ENCODE measurements around the gene IL26. TPM values are rescaled to one million over a fixed set of nuclear protein-coding genes. Genes with fewer than 3 reads are reported as not detected.

The IL26 gene
- total RNA-seq, 1 donor from 2014 or later, result not detected

DNA sequence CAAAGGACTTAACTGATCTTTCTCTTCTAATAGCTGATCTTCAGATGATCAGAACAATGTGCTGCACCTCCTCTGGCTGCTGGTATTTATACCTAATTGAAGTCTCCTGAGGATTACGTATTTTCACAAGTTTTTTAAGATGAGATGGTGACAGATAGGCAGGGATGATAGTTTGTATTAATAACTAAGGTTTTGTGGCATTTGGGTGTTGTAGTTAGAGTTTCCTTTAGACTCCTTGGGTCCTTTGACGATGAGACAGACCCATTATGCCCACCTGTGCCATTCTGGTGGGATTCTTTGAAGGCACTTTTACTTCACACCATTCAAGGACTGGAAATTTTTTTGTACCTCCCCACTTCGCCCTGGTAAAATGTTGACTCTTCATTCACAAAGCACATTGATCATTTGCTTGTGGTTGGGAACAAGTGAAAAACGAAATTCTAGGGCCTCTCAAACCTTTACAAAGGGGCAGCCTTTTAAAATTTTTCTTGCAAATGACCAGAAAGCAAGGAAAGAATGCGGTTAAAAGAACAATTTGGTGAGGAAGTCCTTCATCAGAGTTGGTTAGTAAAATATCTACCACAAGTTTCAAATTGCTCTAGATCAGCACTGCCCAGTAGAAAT is 65.8 kb downstream of the IL26 start, which contains the start of gene IFNG:
Gene IFNG (minus strand): TSS at position 60 of the 624 bp plus-strand sequence. CDS start 125 bp downstream, outside the sequence.
- no peak for DNase-seq (ENCODE audit: extremely low read depth, low read depth, low spot score)

DNA sequence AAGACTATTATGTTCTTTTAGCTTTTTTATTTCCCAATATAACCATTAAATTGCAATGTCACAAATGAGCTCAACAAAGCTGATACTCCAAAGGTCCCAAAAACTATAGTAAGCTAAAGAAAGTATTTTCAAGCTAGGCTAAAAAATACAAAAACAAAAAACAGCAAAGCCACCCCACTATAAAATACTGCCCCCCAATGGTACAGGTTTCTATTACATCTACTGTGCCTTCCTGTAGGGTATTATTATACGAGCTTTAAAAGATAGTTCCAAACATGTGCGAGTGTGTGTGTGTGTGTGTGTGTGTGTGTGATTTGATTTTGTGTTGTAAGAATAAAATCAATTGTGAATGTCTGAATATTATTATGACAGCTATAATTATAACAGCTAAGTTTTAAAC is 67.2 kb downstream of the IL26 start:
- DNase-seq (ENCODE audit: extremely low read depth, low read depth, low spot score), result no peak

DNA sequence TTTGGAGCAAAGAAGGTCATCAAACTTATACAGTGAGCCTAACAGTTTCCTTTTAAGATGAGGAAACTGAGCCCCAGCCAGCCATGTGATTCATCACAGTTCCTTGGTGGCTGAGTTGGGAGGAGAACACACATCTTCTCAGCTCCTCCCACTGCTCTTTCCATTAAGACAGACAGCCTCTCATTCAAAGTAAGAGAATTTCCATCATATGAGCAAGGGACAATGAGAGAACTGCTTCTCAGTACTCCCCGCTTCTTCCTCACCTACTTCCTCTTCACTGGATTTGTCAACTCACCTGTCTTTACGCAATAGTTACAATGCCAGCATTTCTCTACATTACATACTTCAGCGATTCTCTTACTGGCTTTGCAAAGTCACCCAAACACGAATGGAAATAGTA is 68.2 kb downstream of the IL26 start:
- no peak for DNase-seq (ENCODE audit: extremely low read depth, low read depth, low spot score)

DNA sequence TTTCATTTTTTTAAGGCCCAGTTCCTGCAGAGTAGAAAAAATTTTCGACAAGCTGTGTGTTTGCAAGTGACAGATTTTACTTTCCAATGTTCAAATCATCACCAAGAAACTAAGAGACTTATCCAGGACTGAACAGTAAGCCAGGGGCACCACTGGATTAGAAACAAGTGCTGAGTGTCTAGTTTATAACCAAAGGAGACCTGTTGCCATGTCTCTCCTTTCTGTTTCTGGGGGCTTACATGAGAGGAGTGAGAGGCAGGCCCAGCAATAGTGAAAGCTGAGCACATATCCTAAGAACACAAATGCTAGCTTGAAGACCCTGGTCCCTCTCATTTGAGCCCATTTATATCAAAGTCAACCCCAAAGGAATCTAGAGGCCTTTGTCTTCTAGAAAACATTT is 69.0 kb downstream of the IL26 start:
- DNase-seq (ENCODE audit: extremely low read depth, low read depth, low spot score), result no peak

DNA sequence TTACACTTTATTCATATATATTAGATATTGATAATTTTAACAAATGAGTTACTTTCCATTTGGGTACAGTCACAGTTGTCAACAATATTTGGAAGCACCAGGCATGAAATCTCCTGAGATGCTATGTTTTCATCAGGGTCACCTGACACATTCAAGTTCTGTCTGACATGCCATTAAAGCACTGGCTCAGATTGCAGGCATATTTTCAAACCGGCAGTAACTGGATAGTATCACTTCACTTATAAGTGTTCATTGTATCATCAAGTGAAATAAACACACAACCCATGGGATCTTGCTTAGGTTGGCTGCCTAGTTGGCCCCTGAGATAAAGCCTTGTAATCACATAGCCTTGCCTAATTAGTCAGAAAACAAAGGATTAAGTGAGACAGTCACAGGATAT is 70.8 kb downstream of the IL26 start:
- DNase-seq (ENCODE audit: extremely low read depth, low read depth, low spot score), result no peak

Other genes starting within 250 kb of the IL26 start
- gene IFNG-AS1, start 236.4 kb downstream of the IL26 start, total RNA-seq, result not detected in 2 replicates
- gene IFNG, start 66.1 kb downstream of the IL26 start, total RNA-seq, result not detected in 2 replicates
- not detected in 2 replicates for gene IL22, start 27.8 kb upstream of the IL26 start, total RNA-seq
- 7.6 and 10.9 TPM in 2 replicates for gene MDM1, start 106.6 kb upstream of the IL26 start, total RNA-seq